Amniotic epithelial cell (primary cell): ENCODE measurements around the gene UTP15.
A peak's percentile ranks its signal among the peaks of the same experiment; 100 is the strongest.

Experiments used
- DNase-seq: peaks from one replicate; pipeline ENCODE4 v3.0.0-alpha.2; 2010; ENCODE audit warnings: low read depth

UTP15 gene

GRCh38 chr5:73564675-73565074 is 868 bp upstream of the UTP15 start:
- DNase-seq: no peak

DNA sequence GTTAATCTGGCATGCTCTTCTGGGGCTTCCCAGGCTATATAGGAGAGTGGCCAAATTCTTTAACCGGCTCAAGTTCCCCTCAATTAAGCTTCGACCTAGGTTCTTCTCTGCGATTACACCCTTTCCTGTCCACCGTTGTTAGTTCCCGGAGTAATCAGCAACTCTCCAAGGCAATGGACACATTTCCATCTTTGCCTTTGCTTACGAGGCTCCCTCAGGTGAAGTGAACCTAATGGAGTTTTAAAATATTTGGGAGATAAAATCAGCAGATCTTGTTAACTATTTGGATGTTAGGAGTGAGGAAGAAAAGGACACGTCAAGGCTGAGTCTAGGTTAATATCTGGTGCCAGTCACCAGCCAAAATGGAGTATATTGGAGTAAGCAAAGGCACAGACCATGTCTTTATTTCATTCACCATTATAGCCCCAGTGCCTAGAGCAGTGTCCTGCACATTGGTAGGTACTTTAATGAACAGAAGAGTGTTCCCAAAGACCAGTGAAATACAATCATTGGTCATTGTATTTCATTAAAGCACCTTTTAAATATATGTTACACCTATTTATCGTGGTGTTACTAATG is 515 bp downstream of the UTP15 start:
- no peak for DNase-seq

- peak; percentile 30 for DNase-seq
These were observed 17.0 kb downstream of the UTP15 start for GRCh38 chr5:73582285-73583145.

GRCh38 chr5:73587923-73588322 is 22.4 kb downstream of the UTP15 start:
- DNase-seq: no peak

DNA sequence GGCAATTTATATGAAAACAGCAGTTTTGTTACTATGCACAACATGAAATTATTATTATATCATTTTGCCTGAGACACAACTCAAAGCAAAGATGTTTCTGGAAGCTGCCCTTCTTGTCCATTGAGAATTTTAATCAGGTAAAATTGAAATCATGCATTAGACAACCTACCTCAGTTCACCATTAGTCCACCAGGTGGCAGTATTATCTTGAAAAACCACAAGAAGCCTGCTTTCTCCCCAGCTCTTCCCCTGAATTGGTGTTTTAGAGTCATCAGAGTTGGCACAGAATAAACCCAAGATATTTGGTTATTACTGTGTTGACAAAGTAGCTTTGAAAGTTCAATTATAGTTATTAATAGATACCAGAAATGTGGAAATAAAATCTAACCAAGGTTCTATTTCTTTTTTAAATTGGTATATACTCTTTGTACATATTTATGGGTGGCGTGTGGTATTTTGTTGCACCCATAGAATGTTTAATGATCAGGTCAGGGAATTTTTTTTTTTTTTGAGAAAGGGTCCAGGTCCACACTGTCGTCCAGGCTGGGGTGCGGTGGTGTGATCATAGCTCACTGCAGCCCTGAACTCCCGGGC is 25.7 kb downstream of the UTP15 start:
- peak; percentile 94 for DNase-seq

DNA sequence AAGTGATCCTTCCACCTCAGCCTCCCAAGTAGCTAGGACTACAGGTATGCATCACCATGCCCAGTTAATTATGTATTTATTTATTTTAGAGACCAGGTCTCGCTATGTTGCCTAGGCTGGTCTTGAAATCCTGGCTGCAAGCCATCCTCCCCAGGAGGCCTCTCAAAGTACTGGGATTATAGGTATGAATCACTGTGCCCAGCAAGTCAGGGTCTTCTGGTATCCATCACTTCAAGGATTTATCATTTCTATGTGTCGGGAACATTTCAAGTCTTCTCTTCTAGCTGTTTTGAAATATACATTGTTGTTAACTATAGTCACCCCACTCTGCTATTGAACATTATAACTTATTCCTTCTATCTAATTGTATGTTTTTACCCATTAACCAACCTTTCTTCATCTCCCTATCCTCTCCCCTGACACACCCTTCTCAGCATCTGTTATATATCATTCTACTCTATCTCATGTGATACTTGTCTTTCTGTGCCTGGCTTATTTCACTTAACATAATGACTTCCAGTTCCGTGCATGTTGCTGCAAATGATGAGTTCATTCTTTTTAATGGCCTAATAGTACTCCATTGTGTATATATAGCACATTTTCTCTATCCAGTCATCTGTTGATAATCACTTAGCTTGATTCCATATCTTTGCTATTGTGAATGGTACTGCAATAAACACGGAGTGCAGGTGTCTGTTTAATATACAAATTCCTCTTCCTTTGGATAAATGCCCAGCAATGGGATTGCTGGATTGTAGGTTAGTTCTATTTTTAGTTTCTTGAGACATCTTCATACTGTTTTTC is 26.4 kb downstream of the UTP15 start:
- peak; percentile 99 for DNase-seq

GRCh38 chr5:73592551-73592950 is 27.0 kb downstream of the UTP15 start:
- DNase-seq: no peak

DNA sequence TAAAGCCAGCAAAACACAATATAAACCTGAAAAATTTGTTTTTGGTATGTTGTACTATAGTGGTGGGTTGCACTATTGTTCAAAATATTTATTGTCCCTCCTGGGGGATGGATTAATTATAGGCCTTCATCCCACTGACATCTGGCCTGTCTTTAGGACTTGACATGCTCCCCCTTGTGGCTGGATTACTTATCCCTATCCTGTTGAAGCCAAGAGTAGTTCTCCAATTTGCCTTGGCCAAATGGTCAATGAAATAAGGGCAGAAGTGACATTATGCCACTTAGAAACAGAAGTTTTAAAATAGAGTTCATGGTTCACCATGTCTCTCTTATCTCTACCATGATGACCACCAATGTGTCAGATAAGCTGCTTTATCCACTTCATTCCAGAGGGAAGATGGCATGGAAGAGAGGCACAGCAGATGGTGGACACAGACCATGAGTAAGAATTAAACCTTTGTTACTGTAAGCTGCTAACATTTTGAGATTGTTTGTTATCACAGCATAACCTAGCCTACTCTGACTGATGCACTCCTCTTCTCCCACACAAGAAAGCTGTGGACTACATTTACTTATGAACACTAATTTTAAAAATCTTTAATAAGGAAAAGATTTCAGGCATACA is 31.3 kb downstream of the UTP15 start:
- DNase-seq: peak; percentile 38

DNA sequence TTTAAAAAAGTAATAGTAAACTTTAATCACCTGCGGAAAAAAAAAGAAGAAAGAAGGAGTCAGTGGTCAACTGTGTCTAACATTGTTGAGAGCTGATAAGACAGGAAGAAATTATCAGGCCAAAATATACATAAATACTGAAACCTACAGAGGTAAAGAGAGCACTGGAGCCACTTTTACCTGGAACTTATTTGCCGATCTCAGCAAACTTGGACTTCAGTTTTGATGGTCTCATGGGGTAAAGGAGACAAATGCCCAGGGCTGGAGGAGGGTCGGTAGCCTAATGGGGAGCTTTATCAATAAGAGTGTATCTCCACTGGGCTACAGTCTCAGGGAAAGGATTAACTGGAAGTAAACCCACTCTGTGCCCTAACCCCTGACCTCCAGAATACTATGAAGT is 33.8 kb downstream of the UTP15 start:
- no peak for DNase-seq

DNA sequence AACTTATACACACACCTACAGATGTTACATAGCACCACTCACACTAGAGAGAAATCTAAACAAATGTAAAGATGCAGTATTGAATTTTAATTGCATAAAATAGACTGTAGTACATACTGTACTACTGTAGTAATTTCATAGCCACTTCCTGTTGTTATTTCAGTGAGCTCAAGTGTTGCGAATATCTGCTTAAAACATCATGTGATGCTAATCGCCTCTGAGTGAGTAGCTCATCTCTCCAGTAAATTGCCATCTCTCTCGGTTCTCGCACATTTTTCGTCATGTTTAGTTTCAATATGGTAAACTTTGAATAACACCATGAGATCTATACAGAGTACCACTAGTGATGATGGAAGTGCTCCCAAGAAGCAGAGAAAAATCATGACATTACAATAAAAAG is 38.5 kb downstream of the UTP15 start:
- DNase-seq: peak; percentile 62

- DNase-seq: peak; percentile 71
These were observed 39.9 kb downstream of the UTP15 start for GRCh38 chr5:73605223-73606087.

GRCh38 chr5:73606206-73606753 is 40.7 kb downstream of the UTP15 start:
- DNase-seq: no peak

DNA sequence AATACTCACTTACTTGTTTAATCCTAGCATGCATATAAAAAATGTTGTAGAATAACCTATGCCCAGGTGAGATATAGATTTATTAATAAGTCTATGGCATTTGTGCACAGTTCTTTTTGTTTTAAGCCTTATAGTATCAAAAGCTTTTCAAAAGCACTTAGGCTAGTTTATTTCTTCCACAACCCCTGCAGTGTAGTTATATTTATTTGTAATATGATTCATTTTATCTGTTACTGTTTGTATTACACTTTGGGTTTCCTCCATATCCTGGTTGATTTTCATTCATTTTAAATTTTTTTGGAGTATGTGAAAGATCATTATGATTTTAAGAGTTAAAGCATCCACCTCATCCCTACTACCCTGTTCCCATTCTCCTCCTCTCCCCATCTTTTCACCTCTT is 41.7 kb downstream of the UTP15 start:
- no peak for DNase-seq

- DNase-seq: no peak
These were observed 47.3 kb downstream of the UTP15 start for GRCh38 chr5:73612799-73613198.

DNA sequence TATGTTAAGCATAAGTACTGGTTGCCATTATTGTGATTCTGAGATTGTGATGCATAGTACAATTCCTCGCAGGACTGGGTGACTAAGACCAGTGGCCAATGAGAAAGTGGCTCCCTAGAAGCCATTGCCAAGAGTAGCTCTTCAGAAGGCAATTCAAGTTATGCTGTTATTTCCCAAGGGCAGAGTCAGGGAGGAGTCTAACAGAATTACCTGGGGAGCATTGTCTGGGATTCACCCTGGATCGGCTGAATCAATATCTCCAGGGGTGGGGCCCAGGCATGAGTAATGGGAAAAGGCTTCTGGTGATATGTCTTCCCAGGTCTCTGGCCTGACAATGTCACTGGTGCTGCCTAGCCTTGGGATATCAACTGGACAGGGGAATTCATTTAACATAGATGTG is 49.5 kb downstream of the UTP15 start:
- DNase-seq: no peak

GRCh38 chr5:73615947-73616346 is 50.4 kb downstream of the UTP15 start:
- no peak for DNase-seq

DNA sequence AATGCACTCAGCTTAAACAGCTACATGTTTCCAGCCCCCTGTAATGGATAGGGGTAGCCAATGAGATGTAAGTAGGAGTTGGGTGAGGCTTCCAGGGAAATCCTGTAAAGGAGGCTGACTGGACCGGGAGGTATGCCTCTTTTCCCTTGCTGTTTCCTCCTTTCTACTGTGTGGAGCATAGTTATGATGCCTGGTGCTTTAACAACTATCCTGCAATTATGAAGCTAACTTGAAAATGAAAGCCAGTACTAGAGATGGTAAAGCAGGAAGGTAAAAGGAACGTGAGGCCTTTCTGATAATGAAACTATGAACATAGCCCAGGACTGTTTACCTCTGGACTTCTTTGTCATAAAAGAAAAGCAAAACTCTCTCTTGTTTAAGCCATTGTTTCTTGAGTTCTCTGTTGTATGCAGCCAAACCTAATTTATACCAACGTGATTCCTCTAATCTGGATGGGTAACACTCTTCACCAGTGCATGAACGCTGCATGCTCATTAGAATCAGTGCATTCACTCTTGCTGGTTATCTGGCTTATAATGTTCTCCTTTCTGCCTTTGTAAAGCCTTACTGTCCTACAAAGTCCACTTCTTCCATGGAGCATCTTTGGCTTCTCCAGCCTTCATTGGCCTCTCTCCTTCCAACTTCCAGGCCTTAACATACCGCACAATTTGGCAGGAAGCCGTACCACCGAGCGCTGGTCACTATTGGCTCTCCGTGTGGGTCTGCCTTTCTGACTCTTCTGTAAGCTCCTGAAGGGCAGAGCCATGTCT is 52.2 kb downstream of the UTP15 start:
- no peak for DNase-seq

GRCh38 chr5:73619606-73620333 is 54.2 kb downstream of the UTP15 start:
- no peak for DNase-seq

DNA sequence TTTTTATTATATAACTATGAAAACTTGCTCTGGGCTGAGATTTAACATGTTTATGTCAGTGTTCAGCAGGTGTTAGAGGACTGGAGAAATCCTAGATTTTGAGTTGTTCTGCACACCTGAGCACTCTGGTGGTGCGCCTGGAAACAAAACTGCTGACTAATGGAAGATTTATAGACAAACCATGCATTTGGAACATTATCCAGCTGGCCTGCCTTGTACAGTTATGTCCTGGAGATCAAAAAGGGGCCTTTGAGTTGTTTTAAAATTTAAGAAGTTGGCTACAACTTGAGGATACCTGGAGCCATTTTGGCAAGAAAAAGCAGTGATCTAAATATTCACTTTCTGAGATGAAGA is 54.8 kb downstream of the UTP15 start:
- no peak for DNase-seq
